ENCODE data around the gene CD248. TPM values are rescaled to one million over a fixed set of nuclear protein-coding genes. Genes with fewer than 3 reads are reported as not detected.

Gene CD248
- total RNA-seq, 1 donor from 2014 or later: 95.2 TPM

DNA sequence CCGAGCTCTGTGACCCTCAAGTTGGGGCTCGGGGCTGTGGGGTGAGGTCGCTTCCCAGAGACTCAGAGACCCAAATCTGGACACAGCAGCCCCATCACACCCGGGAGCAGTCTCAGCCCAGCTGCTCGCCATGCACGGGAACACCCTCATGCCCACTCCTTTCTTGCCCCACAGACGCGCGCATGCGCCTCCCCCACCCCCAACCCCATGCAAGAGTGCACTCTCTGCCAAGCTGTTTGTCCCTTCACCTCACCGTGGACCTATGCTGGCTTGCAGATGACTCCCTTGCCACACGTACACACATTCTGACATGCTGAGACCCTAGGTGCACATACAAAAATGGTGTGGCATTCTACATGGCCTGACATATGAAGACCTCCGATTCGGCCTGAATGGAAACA, 478 bp upstream of the CD248 start:
- peak overlapping the region; percentile 60 for H3K4me3 Mint-ChIP-seq
- H3K9me3 Mint-ChIP-seq: peaks cover 6% of the 10 kb centered on the region
- peaks cover 46% of the 10 kb centered on the region for H3K4me1 Mint-ChIP-seq
- H3K36me3 Mint-ChIP-seq: no peaks in the 10 kb centered on the region
- no peaks in the 10 kb centered on the region for H3K27me3 Mint-ChIP-seq (ENCODE audit: low read depth)
- H3K27ac Mint-ChIP-seq: peak overlapping the region; percentile 97
- TF ChIP-seq, protein P1, sequence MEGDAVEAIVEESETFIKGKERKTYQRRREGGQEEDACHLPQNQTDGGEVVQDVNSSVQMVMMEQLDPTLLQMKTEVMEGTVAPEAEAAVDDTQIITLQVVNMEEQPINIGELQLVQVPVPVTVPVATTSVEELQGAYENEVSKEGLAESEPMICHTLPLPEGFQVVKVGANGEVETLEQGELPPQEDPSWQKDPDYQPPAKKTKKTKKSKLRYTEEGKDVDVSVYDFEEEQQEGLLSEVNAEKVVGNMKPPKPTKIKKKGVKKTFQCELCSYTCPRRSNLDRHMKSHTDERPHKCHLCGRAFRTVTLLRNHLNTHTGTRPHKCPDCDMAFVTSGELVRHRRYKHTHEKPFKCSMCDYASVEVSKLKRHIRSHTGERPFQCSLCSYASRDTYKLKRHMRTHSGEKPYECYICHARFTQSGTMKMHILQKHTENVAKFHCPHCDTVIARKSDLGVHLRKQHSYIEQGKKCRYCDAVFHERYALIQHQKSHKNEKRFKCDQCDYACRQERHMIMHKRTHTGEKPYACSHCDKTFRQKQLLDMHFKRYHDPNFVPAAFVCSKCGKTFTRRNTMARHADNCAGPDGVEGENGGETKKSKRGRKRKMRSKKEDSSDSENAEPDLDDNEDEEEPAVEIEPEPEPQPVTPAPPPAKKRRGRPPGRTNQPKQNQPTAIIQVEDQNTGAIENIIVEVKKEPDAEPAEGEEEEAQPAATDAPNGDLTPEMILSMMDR (IDR thresholded peaks at IDR 0.05; ENCODE audit: unreplicated experiment): no peak
- no peak for DNase-seq (ENCODE audit: low spot score in 2 of 2, unreplicated experiment in 2 of 2)

DNA sequence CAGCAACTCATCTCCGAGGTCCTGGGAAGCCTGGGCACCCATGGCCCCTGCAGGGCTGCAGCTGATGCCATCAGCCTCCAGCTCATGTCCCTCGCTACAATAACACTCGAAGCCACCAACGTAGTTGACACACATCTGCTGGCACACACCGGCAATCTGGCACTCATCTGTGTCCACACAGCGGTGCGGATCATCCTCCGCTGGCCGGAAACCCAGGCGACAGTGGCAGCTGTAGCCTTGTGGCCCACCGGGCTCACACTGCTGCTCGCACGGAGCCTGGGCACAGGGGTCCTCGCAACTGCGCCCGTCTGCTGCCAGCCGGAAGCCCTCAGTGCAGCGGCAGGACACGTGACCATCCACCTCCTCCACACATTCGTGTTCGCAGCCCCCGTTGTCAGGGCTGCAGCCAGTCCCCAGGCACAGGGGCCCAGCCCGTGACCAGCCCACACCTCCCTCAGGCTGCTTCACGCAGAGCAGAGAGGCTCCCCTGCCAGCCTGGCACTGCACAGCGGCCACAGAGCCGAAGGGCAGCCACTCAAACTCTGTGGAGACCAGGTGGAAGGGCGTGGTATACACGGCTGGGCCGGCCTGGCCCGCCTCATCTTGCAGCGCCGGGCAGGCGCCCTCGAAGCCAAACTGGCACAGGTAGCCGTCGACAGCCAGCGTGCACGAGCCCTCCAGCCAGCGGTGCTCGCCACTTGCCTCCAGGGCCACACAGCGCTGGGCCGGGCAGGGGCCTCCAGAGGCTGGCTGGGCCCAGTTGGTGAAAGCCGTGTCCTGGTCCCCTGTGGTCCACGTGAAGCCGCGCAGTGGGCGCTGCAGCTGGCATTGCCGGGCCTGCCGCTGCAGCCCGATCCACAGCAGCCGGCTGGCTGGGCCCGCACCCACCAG, 678 bp downstream of the CD248 start:
- H3K4me3 Mint-ChIP-seq: peak overlapping the region; percentile 84
- H3K36me3 Mint-ChIP-seq: no peaks in the 10 kb centered on the region
- peak overlapping the region; percentile 89 for H3K27ac Mint-ChIP-seq
- H3K9me3 Mint-ChIP-seq: peaks cover 6% of the 10 kb centered on the region
- H3K27me3 Mint-ChIP-seq (ENCODE audit: low read depth): no peaks in the 10 kb centered on the region
- peaks cover 48% of the 10 kb centered on the region for H3K4me1 Mint-ChIP-seq
- TF ChIP-seq, protein P1 (IDR thresholded peaks at IDR 0.05; ENCODE audit: unreplicated experiment): no peak
- no peak for DNase-seq (ENCODE audit: low spot score in 2 of 2, unreplicated experiment in 2 of 2)

DNA sequence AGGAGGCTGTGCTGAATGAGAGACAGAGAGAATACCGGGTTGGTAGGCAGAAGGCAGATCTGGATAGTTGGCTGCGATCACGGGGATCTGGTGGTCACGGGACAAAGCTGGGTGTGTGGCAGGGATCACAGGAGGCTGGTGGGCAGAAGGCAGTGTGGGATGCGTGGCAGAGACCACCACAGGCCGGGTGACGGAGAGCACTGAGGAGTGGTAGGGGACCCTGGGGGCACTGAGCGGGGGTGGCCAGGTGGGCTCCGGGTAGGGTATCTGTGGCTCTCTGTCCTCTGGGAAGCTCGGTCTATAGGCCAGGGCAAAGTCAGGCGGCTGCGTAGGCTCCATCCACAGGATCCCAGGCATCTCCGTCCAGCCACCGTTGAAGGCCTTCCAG, 1.4 kb downstream of the CD248 start:
- H3K27me3 Mint-ChIP-seq (ENCODE audit: low read depth): no peaks in the 10 kb centered on the region
- peaks cover 48% of the 10 kb centered on the region for H3K4me1 Mint-ChIP-seq
- peaks cover 6% of the 10 kb centered on the region for H3K9me3 Mint-ChIP-seq
- peak overlapping the region; percentile 89 for H3K27ac Mint-ChIP-seq
- no peaks in the 10 kb centered on the region for H3K36me3 Mint-ChIP-seq
- no peak for DNase-seq (ENCODE audit: low spot score in 2 of 2, unreplicated experiment in 2 of 2)
- H3K4me3 Mint-ChIP-seq: peak overlapping the region; percentile 84
- TF ChIP-seq, protein P1 (IDR thresholded peaks at IDR 0.05; ENCODE audit: unreplicated experiment): no peak

- TF ChIP-seq, protein P1 (IDR thresholded peaks at IDR 0.05; ENCODE audit: unreplicated experiment): no peak
- no peak for DNase-seq (ENCODE audit: low spot score in 2 of 2, unreplicated experiment in 2 of 2)
- Mint-ChIP-seq H3K4me1 (peaks cover 48% of the 10 kb centered on the region), H3K27me3 (ENCODE audit: low read depth) (peaks cover under 1% of the 10 kb centered on the region), H3K4me3 (peak overlapping the region; percentile 84), H3K9me3 (peaks cover under 1% of the 10 kb centered on the region), H3K27ac (peak overlapping the region; percentile 98), H3K36me3 (no peaks in the 10 kb centered on the region)
Observed at GRCh38 chr11:66314561-66315497, 2.0 kb downstream of the CD248 start.

GRCh38 chr11:66314186-66314501, 2.7 kb downstream of the CD248 start:
- TF ChIP-seq, protein P1 (IDR thresholded peaks at IDR 0.05; ENCODE audit: unreplicated experiment): no peak
- DNase-seq (ENCODE audit: low spot score in 2 of 2, unreplicated experiment in 2 of 2): no peak
- Mint-ChIP-seq H3K9me3 (no peaks in the 10 kb centered on the region), H3K4me3 (peak overlapping the region; percentile 84), H3K27me3 (ENCODE audit: low read depth) (peaks cover 3% of the 10 kb centered on the region), H3K27ac (peak overlapping the region; percentile 98), H3K4me1 (peaks cover 47% of the 10 kb centered on the region), H3K36me3 (no peaks in the 10 kb centered on the region)

Measured in mesothelial cell of epicardium (in vitro differentiated cells).